Loucy (cell line): ENCODE measurements around the gene BACH2.

Source experiments
- H2AFZ ChIP-seq: fragments of 200-600 bp; sonication (generic); 2 replicates; pipeline ENCODE4 v1.6.0; 2016; ENCODE audit warnings: antibody characterized with exemption, mild to moderate bottlenecking, low read length, moderate library complexity
- H3F3A ChIP-seq: fragments of 200-600 bp; 2 replicates; pipeline ENCODE4 v1.6.0; 2016; ENCODE audit warnings: antibody characterized with exemption, low read depth, mild to moderate bottlenecking
- H3K27me3 ChIP-seq: fragments of 200-600 bp; sonication (generic); 2 replicates; pipeline ENCODE4 v1.6.1; 2014; ENCODE audit warnings: low read length, mild to moderate bottlenecking; ENCODE audit not compliant: insufficient read depth, poor library complexity, severe bottlenecking
- H3K36me3 ChIP-seq: fragments of 200-600 bp; sonication (generic); 2 replicates; pipeline ENCODE4 v1.6.1; 2016; ENCODE audit warnings: low read length; ENCODE audit not compliant: insufficient read depth
- H3K4me1 ChIP-seq: fragments of 200-600 bp; sonication (generic); 2 replicates; pipeline ENCODE4 v1.5.1; 2014; ENCODE audit warnings: low read length, mild to moderate bottlenecking; ENCODE audit not compliant: insufficient read depth, poor library complexity, severe bottlenecking
- H3K4me2 ChIP-seq: fragments of 200-600 bp; sonication (generic); 2 replicates; pipeline ENCODE4 v1.6.0; 2014; ENCODE audit warnings: antibody characterized with exemption, low read length, low read depth, mild to moderate bottlenecking; ENCODE audit not compliant: poor library complexity, severe bottlenecking
- H3K4me3 ChIP-seq: fragments of 200-600 bp; sonication (generic); 2 replicates; pipeline ENCODE4 v1.5.1; 2014; ENCODE audit warnings: low read length, mild to moderate bottlenecking, mixed read lengths; ENCODE audit not compliant: poor library complexity, severe bottlenecking
- H3K79me2 ChIP-seq: fragments of 200-600 bp; sonication (generic); 2 replicates; pipeline ENCODE4 v1.6.1; 2014; ENCODE audit warnings: low read length; ENCODE audit not compliant: insufficient read depth
- H3K9ac ChIP-seq: fragments of 200-600 bp; sonication (generic); 2 replicates; pipeline ENCODE4 v1.6.0; 2014; ENCODE audit warnings: mild to moderate bottlenecking, low read depth, low read length, moderate library complexity; ENCODE audit not compliant: poor library complexity, severe bottlenecking
- H3K9me2 ChIP-seq: fragments of 200-600 bp; sonication (generic); replicated peaks from 2 replicates; pipeline ENCODE4 v1.6.1; 2016; ENCODE audit warnings: low read depth, low read length, mixed read lengths
- H3K9me3 ChIP-seq: fragments of 200-600 bp; sonication (generic); 2 replicates; pipeline ENCODE4 v1.6.1; 2014; ENCODE audit warnings: mild to moderate bottlenecking, antibody characterized with exemption, low read length, low read depth; ENCODE audit not compliant: insufficient read depth
- H4K20me1 ChIP-seq: fragments of 200-600 bp; sonication (generic); 2 replicates; pipeline ENCODE4 v1.6.0; 2014; ENCODE audit warnings: antibody characterized with exemption, low read length, mild to moderate bottlenecking; ENCODE audit not compliant: insufficient read depth, poor library complexity, severe bottlenecking
- CTCF ChIP-seq: fragments of 200-600 bp; sonication (generic); conservative IDR thresholded peaks from 2 replicates; pipeline ENCODE4 v1.5.1; 2014; ENCODE audit warnings: mild to moderate bottlenecking, antibody characterized with exemption, low read length
- EZH2phosphoT487 ChIP-seq: fragments of 200-600 bp; IDR thresholded peaks from 2 replicates; pipeline ENCODE4 v1.6.1; 2018; ENCODE audit warnings: antibody characterized with exemption, mild to moderate bottlenecking, moderate library complexity, borderline replicate concordance

Gene BACH2

GRCh38 chr6:90214966-90215365, 81.7 kb downstream of the BACH2 start:
- Histone ChIP-seq H3K36me3 (no peaks in the 10 kb centered on the region), H3K79me2 (peaks cover 52% of the 10 kb centered on the region), H3F3A (no peaks in the 10 kb centered on the region; the same call in 1 of the 2 replicates), H3K4me3 (no peak overlapping the region), H3K4me1 (peaks cover 47% of the 10 kb centered on the region), H4K20me1 (no peaks in the 10 kb centered on the region), H3K27me3 (no peaks in the 10 kb centered on the region), H2AFZ (no peak overlapping the region), H3K9me2 (no peaks in the 10 kb centered on the region), H3K4me2 (no peak overlapping the region), H3K9ac (no peak overlapping the region), H3K9me3 (no peaks in the 10 kb centered on the region)
- no peak for TF ChIP-seq EZH2phosphoT487
- TF ChIP-seq CTCF = no peak

GRCh38 chr6:90214461-90214860, 82.2 kb downstream of the BACH2 start:
- Histone ChIP-seq H4K20me1 (no peaks in the 10 kb centered on the region), H3K9me3 (no peaks in the 10 kb centered on the region), H3K79me2 (peaks cover 48% of the 10 kb centered on the region), H3K4me2 (no peak overlapping the region), H3K36me3 (no peaks in the 10 kb centered on the region), H3K27me3 (no peaks in the 10 kb centered on the region), H3K4me1 (peaks cover 47% of the 10 kb centered on the region), H3K9me2 (no peaks in the 10 kb centered on the region), H3K9ac (no peak overlapping the region), H2AFZ (no peak overlapping the region), H3K4me3 (no peak overlapping the region), H3F3A (no peaks in the 10 kb centered on the region; the same call in 1 of the 2 replicates)
- no peak for TF ChIP-seq EZH2phosphoT487
- TF ChIP-seq CTCF = no peak

GRCh38 chr6:90212274-90212673, 84.4 kb downstream of the BACH2 start:
- Histone ChIP-seq H3F3A (no peaks in the 10 kb centered on the region), H3K9me3 (no peaks in the 10 kb centered on the region), H3K79me2 (peaks cover 36% of the 10 kb centered on the region), H3K9me2 (no peaks in the 10 kb centered on the region), H3K4me1 (peaks cover 36% of the 10 kb centered on the region), H4K20me1 (no peaks in the 10 kb centered on the region), H2AFZ (no peak overlapping the region), H3K4me3 (no peak overlapping the region), H3K4me2 (peak overlapping the region; percentile 38), H3K36me3 (no peaks in the 10 kb centered on the region), H3K9ac (no peak overlapping the region), H3K27me3 (no peaks in the 10 kb centered on the region)
- TF ChIP-seq CTCF (peak; percentile 66), EZH2phosphoT487 (no peak)
